Measurements from ENCODE around the gene PRELID3B.
"Not testable (repeated sequence)": the region's sequence is repeated elsewhere in the genome, so short reads cannot be mapped to it uniquely, and the experiment has no call there.

The PRELID3B gene

GRCh38 chr20:59047938-59048680, 5.5 kb upstream of the PRELID3B start:
- no peak for DNase-seq

DNA sequence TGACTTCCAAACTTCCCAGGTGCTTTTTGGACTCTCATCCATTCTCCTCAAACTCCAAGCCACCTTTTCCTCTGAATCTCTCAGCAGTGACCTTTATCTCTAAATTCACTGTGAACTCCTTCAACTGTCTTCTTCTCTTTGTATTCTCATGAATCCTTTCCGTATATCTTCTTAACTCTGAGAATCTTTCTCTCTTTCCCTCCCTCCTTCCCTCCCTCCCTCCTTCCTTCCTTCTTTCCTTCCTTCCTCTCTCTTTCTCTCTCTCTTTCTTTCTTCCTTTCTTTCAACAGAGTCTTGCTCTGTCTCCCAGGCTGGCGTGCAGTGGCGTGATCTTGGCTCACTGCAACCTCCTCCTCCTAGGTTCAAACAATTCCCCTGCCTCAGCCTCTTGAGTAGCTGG, 4.3 kb upstream of the PRELID3B start:
- no peak for DNase-seq

DNA sequence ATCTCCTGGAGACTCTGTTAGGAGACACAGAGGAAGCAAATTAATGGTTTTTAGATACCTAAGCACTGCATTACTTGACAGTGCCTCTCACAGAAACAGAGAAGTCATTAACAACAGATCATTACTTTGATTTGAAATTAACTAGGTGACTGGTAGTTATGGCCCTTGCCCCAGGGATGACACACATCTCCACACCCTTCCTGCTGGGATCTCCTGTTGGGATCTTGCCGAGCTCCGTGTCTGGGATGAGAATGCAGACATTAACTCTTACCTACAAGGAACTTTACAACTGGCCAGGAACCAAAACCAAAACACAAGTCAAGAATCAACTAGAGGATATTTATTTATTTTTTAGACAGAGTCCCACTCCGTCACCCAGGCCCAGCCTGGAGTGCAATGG, 2.2 kb upstream of the PRELID3B start:
- DNase-seq: no peak

- no peak for DNase-seq
These were observed 1.7 kb upstream of the PRELID3B start for GRCh38 chr20:59044295-59044694.

GRCh38 chr20:59043698-59044097, 1.1 kb upstream of the PRELID3B start:
- DNase-seq: no peak

DNA sequence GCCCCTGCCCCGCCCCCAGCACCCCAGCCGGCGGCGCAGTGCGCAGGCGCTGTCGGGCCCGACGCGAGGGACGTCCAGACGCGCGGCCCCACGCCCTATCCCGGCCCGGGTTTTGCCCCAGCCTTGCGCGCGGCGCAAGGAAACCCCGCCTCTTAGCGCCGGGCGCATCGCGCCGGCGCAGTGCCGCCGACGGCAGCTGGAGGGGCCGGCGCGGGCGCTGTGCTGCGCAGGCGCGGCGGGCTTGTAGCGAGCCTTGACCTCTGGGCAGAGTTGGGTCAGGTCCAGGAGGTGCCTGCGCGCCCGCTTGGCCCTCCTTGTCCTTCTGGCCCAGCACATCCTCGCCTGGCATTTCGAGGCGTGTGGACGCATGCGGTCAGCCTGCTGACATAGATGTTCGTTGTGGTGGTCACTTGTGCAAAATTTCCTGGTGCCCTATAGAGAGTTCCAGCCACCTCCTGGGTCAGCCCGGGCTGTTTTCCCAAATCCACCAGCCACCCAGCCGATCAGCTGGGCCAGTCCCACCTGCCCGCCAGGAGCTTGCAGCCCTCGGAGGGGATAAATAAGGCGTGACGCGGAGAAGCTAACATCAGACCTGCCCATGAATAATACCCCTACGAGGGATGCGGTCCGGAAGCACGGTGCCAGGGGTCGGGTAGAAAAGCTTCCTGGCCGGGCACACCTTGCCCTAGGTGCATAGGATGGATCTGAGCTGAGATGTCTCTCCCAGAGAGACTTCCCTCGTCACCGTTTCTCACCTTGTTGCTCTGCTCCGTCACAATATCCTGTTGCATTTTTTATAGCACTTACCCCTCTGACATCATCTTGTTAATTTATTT, 428 bp upstream of the PRELID3B start:
- DNase-seq: peak; percentile 71

GRCh38 chr20:59041487-59041886, 1.1 kb downstream of the PRELID3B start:
- DNase-seq: not testable (repeated sequence)

- DNase-seq: no peak
These were observed 1.9 kb downstream of the PRELID3B start for GRCh38 chr20:59040667-59041066.

- DNase-seq: no peak
These were observed 3.4 kb downstream of the PRELID3B start for GRCh38 chr20:59039233-59039632.

GRCh38 chr20:59037386-59037785, 5.2 kb downstream of the PRELID3B start:
- DNase-seq: no peak

- no peak for DNase-seq
These were observed 7.2 kb downstream of the PRELID3B start for GRCh38 chr20:59035381-59035780.

DNA sequence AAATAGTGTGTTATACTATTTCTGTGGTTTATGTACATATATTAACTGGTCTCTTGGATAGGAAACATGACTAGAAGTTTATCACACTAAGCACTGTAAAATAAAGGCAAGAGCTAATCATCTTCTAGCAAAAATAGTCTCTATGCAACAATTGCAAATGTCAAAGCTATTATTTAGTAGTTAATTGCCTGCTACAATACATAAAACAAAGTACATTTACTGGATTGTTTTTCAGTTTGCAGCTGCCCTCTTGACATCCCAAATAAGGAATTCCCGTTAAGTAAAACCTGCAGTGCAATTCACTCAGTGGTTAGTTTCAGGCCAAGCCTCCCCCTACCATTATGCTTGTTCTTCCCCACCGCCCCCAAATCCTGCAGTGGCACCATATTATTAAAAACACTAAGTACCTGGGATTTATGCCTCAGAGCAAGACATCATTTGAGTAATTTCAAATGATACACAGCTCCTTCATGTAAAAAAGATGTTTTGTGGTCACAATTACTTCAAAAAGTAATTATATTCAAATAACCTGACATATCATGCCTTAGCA, 8.9 kb downstream of the PRELID3B start:
- DNase-seq: no peak

DNA sequence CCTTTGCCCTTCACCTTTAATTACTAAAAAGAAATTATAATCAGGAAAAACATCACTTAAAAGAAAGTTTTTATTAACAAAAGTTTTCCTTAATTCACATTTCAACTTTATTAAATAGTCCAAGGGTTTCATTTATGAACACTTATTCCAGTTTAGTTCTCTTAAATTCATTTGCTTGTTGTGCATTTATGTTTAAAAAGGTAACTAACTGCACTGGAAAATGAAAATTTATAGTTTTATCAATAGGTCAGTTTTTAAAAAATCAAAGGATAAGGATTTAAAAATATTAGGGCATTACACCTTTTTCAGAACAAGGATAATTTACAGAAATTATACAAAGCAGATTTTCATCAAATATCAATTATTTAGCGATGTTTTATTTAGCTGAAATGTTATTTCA, 9.5 kb downstream of the PRELID3B start:
- DNase-seq: no peak

GRCh38 chr20:59032713-59033059, 9.9 kb downstream of the PRELID3B start:
- no peak for DNase-seq

- peak; percentile 88 for DNase-seq
These were observed 10.4 kb downstream of the PRELID3B start, which contains the start of gene ATP5F1E for GRCh38 chr20:59032023-59032712. ATP5F1E (minus strand) TSS chr20:59032335; CDS start chr20:59032251, 84 bp downstream.

DNA sequence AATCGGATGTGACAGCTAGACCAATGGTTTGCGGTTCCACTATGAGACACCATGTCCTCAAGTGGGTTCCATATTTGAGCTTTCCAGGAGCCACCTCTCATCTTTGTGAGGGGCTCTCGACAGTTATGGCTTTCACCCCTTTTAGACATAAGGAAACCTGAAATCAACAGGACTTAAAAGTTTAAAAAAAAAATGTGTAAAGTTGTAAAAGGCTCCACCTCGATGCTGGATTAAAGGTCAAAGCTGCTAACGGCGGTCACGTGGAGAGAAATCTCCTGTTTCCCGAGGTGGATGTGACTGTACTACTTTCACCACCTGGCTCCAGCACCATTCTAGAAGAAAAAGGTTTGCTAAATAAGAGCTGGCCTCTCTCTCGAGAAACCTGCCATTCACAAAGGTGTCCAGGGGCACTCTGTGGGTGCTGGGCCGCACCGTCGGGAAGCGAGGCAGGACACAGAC, 11.0 kb downstream of the PRELID3B start:
- no peak for DNase-seq

DNA sequence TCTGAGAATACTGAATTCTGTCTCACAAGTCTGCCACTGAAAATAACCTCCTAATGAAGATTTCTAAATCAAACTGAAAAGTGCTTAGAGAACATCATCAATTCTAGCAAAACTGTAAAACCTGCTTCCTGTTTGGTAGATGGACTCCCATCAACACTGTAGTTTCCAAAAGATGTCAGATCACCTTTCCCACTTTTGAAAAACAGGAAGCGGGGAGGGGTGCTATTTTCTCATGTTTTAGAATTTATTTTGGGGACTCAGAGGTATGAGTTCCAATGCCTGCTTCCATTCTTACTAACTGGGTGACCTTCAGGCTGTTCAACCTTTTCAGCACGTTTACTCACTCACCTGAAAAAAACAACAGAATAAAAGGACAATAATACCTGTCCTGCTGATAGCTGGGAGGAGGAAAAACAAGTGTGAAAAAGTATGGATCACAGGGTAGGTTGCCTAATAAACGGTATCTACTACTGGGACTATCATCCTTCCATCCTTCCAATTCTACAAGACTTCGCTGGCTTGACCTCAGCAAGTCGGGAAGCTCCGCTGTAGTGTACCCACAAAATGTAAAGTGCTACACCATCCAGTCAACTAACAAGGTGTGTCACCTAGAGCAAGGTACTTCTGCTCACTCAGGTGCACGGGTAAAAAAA, 11.5 kb downstream of the PRELID3B start:
- DNase-seq: no peak

GRCh38 chr20:59028812-59029211, 13.8 kb downstream of the PRELID3B start:
- no peak for DNase-seq

GRCh38 chr20:59027741-59028320, 14.8 kb downstream of the PRELID3B start:
- no peak for DNase-seq

DNA sequence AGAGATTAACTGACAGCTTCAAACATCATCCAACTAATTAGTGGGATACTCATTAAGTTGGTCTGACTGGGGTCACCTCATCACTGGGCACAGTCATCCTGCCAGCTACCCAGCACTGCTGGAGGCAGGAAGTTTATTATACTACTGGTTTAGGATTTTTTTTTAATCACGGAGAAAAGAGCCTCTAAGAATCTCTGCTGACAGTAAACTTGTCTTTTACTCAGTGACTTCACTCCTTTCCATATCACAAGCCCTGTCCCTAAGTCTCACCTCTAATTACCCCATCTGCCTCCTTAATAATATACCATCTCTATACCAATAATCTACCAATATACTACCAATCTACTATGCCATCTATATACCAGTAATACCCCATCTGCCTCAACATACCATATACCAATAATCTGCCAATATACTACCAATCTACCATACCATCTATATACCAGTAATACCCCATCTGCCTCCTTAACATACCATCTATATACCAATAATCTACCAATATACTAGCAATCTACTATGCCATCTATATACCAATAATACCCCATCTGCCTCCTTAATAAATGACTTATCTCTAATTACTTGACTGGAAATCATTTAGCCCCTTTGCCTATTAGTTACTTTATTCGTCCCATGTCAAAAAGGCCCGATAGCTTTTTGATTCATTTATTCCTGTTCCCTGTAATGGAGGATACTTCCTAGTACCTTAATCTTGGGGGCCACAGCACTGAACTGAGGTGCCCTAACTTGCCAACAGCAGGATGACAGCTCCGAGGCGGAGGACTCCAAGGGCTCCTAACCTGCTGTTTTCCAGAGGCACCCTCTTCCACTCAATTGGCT, 15.5 kb downstream of the PRELID3B start:
- DNase-seq: no peak

DNA sequence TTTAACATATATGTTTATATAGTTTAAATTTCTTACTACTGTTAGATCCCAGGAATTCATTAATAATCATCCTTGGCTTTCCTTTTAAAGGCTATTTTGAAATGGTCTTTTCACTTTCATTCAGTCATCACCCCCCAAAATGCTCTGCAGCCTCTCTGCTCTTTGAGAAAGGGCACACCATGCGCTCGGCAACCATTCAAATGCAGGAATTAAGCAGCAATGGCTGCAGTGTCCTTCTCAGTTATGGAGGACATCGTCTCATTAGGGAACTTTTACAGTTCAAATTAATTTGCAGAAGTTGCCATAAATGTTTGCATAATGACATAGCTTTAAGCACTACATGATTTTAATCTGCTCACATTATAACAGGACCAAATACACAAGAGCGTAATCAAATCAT, 17.1 kb downstream of the PRELID3B start:
- no peak for DNase-seq

Measured in amniotic stem cell (primary cell).